ENCODE data around the gene TTYH3. TPM values are rescaled to one million over a fixed set of nuclear protein-coding genes. Genes with fewer than 3 reads are reported as not detected.
"Not testable (repeated sequence)": the region's sequence is repeated elsewhere in the genome, so short reads cannot be mapped to it uniquely, and the experiment has no call there.

Gene TTYH3
- polyA plus RNA-seq, 1 donor (not counting 4 experiments of a cell fraction or from before 2014, with no cell fraction given), result 8.5 TPM

DNA sequence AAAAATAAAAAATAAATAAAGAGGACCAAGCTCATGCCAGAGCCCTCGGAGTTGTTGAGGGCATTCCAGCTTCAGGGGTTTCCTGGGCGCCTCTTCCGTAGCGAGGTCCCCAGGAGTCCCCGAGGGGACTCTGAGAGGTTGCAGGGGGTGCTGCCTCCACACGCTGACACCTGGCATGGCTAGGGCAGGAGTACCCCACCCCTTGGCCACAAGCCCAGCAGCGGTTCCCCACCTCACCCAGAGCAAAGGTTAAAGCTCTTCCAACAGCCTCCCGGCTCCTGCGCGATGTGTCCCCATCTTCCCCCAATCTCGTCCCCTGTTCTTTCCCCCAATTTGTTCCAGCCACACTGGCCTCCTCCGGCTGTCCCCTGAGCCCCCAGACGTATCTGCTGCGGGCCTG lies 60.8 kb downstream of the TTYH3 start:
- Histone ChIP-seq H3K4me2 (ENCODE audit: control insufficient read depth, extremely low read depth, insufficient read depth, low read depth, low read length) (no peak overlapping the region), H3K4me1 (ENCODE audit: control insufficient read depth, extremely low read depth, insufficient read depth, low read length) (peaks cover 6% of the 10 kb centered on the region), H3K9ac (ENCODE audit: control insufficient read depth, extremely low read depth, insufficient read depth, low read length) (no peak overlapping the region), H2AFZ (ENCODE audit: control insufficient read depth, low read length) (no peak overlapping the region), H3K4me3 (ENCODE audit: control insufficient read depth in 2 of 3, extremely low read depth in 1 of 3, insufficient read depth in 2 of 3, low read depth in 1 of 3, low read length in 3 of 3) (no peak overlapping the region), H3K36me3 (ENCODE audit: control insufficient read depth in 2 of 2, extremely low read depth in 1 of 2, insufficient read depth in 2 of 2, low read length in 2 of 2) (no peaks in the 10 kb centered on the region), H3K27ac (ENCODE audit: control insufficient read depth, insufficient read depth, low read length) (no peak overlapping the region), H3K79me2 (ENCODE audit: control insufficient read depth, insufficient read depth, low read length) (no peaks in the 10 kb centered on the region), H3K9me3 (ENCODE audit: control insufficient read depth, low read depth, low read length) (no peaks in the 10 kb centered on the region), H3K9me1 (ENCODE audit: control insufficient read depth, extremely low read depth, insufficient read depth, low read length) (no peaks in the 10 kb centered on the region), H4K20me1 (ENCODE audit: control insufficient read depth, extremely low read depth, insufficient read depth, low read length) (no peaks in the 10 kb centered on the region), H3K27me3 (ENCODE audit: control insufficient read depth, extremely low read depth, insufficient read depth, low read length) (peaks cover 29% of the 10 kb centered on the region)
- FAIRE-seq (no peak), DNase-seq (ENCODE audit: low read depth, low spot score) (no peak)
- TF ChIP-seq CTCF (optimal IDR thresholded peaks at IDR 0.05 in 1 of 3, IDR thresholded peaks at IDR 0.05 in 1 of 3, conservative IDR thresholded peaks at IDR 0.05 in 1 of 3; ENCODE audit: extremely low read depth in 1 of 3, insufficient read depth in 2 of 3, low read length in 3 of 3) (no peak), EZH2 (IDR thresholded peaks at IDR 0.05; ENCODE audit: low read length) (no peak)
- dilution Hi-C loops (cut with MboI; ENCODE audit: extremely low pct_ligation_motif_present, low sequenced_read_pairs), result no loop called here

DNA sequence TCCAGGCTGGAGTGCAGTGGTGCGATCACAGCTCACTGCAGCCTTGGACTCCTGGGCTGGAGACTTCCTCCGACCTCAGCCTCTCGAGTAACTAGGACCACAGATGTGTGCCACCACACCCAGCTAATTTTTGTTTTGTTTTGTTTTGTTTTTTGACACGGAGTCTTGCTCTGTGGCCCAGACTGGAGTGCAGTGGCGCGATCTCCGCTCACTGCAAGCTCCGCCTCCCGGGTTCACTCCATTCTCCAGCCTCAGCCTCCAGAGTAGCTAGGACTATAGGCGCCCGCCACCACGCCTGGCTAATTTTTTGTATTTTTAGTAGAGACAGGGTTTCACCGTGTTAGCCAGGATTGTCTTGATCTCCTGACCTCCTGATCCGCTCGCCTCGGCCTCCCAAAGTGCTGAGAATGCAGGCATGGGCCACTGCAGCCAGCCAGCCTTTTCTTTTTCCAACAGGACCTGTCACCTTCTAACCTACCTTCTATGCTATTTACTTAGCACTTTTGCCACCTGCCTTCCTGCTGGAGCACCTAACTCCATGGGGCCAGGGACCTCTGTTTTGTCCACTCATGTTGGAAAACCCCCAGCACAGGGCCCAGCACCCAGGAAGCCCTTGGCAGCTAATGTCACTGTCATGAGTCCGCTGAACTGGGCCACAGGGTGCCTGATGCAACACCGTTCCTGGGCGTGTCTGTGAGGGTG lies 61.8 kb downstream of the TTYH3 start:
- not testable (repeated sequence) for H3K27ac ChIP-seq (ENCODE audit: control insufficient read depth, insufficient read depth, low read length)

DNA sequence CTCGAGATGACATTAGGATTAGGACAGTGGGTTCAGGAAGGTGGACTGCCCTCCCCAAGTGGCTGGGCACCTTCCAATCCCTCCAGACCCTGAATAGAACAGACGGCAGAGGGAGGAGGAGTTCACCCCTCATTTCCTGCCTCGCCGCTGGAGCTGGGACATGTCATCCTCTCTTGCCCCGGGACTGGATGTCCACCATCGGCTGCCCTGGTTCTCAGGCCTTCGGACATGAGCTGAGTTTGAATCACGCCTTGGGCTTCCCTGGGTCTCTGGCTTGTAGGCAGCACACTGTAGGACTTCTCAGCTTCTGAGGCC lies 62.3 kb downstream of the TTYH3 start:
- H2AFZ ChIP-seq (ENCODE audit: control insufficient read depth, low read length); H3K9me3 ChIP-seq (ENCODE audit: control insufficient read depth, low read depth, low read length); FAIRE-seq; H3K4me3 ChIP-seq (ENCODE audit: control insufficient read depth in 2 of 3, extremely low read depth in 1 of 3, insufficient read depth in 2 of 3, low read depth in 1 of 3, low read length in 3 of 3); H3K9ac ChIP-seq (ENCODE audit: control insufficient read depth, extremely low read depth, insufficient read depth, low read length); dilution Hi-C loops (cut with MboI; ENCODE audit: extremely low pct_ligation_motif_present, low sequenced_read_pairs); H3K36me3 ChIP-seq (ENCODE audit: control insufficient read depth in 2 of 2, extremely low read depth in 1 of 2, insufficient read depth in 2 of 2, low read length in 2 of 2); H4K20me1 ChIP-seq (ENCODE audit: control insufficient read depth, extremely low read depth, insufficient read depth, low read length); DNase-seq (ENCODE audit: low read depth, low spot score); H3K4me1 ChIP-seq (ENCODE audit: control insufficient read depth, extremely low read depth, insufficient read depth, low read length); H3K79me2 ChIP-seq (ENCODE audit: control insufficient read depth, insufficient read depth, low read length); H3K9me1 ChIP-seq (ENCODE audit: control insufficient read depth, extremely low read depth, insufficient read depth, low read length); H3K4me2 ChIP-seq (ENCODE audit: control insufficient read depth, extremely low read depth, insufficient read depth, low read depth, low read length); H3K27ac ChIP-seq (ENCODE audit: control insufficient read depth, insufficient read depth, low read length): not testable (repeated sequence)
- peaks cover 18% of the 10 kb centered on the region for H3K27me3 ChIP-seq (ENCODE audit: control insufficient read depth, extremely low read depth, insufficient read depth, low read length)

More for the DNA sequence above, 61.8 kb downstream of the TTYH3 start:
- H3K79me2 ChIP-seq (ENCODE audit: control insufficient read depth, insufficient read depth, low read length); H3K9ac ChIP-seq (ENCODE audit: control insufficient read depth, extremely low read depth, insufficient read depth, low read length); H3K9me1 ChIP-seq (ENCODE audit: control insufficient read depth, extremely low read depth, insufficient read depth, low read length); H3K36me3 ChIP-seq (ENCODE audit: control insufficient read depth in 2 of 2, extremely low read depth in 1 of 2, insufficient read depth in 2 of 2, low read length in 2 of 2); H3K4me2 ChIP-seq (ENCODE audit: control insufficient read depth, extremely low read depth, insufficient read depth, low read depth, low read length); dilution Hi-C loops (cut with MboI; ENCODE audit: extremely low pct_ligation_motif_present, low sequenced_read_pairs); H2AFZ ChIP-seq (ENCODE audit: control insufficient read depth, low read length); DNase-seq (ENCODE audit: low read depth, low spot score); H4K20me1 ChIP-seq (ENCODE audit: control insufficient read depth, extremely low read depth, insufficient read depth, low read length); H3K9me3 ChIP-seq (ENCODE audit: control insufficient read depth, low read depth, low read length); H3K4me1 ChIP-seq (ENCODE audit: control insufficient read depth, extremely low read depth, insufficient read depth, low read length); H3K4me3 ChIP-seq (ENCODE audit: control insufficient read depth in 2 of 3, extremely low read depth in 1 of 3, insufficient read depth in 2 of 3, low read depth in 1 of 3, low read length in 3 of 3); FAIRE-seq: not testable (repeated sequence)
- H3K27me3 ChIP-seq (ENCODE audit: control insufficient read depth, extremely low read depth, insufficient read depth, low read length), result peaks cover 20% of the 10 kb centered on the region
